ENCODE results near the gene ANKRD40. TPM values are rescaled to one million over a fixed set of nuclear protein-coding genes. Genes with fewer than 3 reads are reported as not detected.
"Not testable (repeated sequence)": the region's sequence is repeated elsewhere in the genome, so short reads cannot be mapped to it uniquely, and the experiment has no call there.

ANKRD40 gene
- total RNA-seq (2014; rRNA removed; shearing (Covaris generic)): 42.0 and 46.0 TPM in 2 replicates

DNA sequence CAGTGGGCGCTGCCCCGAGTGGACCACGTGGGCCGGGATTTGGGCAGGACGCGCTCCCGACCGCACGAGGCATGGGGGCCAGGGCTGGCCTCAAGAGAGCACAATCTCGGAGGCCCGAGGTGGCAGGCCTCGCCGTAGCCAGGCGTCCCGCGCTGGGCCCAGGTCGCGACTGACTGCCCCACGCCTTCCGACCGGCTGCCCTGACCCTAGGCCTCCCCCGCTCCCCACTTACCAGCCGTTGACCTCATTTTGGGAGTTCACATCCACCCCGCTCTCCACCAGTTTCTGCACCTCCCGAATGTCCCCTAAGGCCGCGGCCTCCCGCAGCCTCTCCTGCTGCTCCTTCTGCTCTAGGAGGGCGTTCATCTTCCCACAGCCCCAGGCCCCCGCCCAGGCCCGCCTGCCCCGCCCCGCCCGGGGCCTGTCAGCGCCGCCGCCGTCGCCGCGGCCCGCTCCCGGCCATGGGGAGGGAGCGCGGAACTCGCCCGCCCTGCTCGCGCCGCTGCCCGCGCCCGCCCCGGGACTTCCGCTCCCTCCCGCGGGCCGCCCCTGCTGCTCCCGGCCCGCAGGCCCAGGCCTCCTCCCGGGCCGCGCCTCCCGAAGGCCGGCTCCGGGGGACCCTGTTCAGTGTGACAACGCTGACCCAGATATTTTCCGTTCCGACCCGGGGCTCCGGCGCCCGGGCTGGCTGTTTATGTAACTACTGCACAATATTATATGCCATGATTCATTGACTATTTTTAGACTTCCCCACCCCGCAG, at the start of gene ANKRD40:
Gene ANKRD40, minus strand, starts transcription at position 626 of the 761 bp plus-strand sequence. Its CDS starts 260 bp downstream, at position 366.
- peak; percentile 93 for DNase-seq
- Histone ChIP-seq H3K36me3 (replicated peaks; ENCODE audit: control insufficient read depth, insufficient read depth, low read length) (peaks cover 3% of the 10 kb centered on the region; the same call in 1 of the 2 replicates), H3K4me3 (ENCODE audit: insufficient read depth, low read depth, low read length) (peak within 1 kb of the TSS; percentile 85), H3K27me3 (ENCODE audit: control insufficient read depth, insufficient read depth, low read length) (no peaks in the 10 kb centered on the region)

- Histone ChIP-seq H3K4me3 (ENCODE audit: insufficient read depth, low read depth, low read length) (no peak overlapping the region), H3K36me3 (replicated peaks; ENCODE audit: control insufficient read depth, insufficient read depth, low read length) (peaks cover 19% of the 10 kb centered on the region), H3K27me3 (ENCODE audit: control insufficient read depth, insufficient read depth, low read length) (no peaks in the 10 kb centered on the region)
- DNase-seq: no peak
Measured at GRCh38 chr17:50754521-50754920, 46.8 kb upstream of the ANKRD40 start.

DNA sequence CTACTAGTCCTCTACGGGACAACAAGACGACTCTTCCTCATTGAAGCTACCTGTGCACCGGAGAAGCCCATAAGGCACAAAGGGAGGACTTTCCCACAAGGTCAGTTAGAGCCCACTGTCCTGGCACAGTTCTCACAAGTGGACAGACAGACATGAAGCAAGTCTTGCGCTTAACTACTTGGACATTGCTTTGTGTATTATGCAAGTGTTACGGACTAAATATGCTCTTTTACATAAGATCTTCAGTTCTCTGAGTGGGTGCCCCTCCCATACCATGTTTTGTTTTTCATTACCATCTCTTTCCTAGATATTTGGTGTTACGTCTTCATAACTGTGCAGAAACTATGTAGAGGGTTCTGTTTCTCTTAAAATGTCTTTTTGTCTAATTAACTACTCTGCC, 41.5 kb upstream of the ANKRD40 start:
- Histone ChIP-seq H3K4me3 (ENCODE audit: insufficient read depth, low read depth, low read length) (no peak overlapping the region), H3K27me3 (ENCODE audit: control insufficient read depth, insufficient read depth, low read length) (no peaks in the 10 kb centered on the region), H3K36me3 (replicated peaks; ENCODE audit: control insufficient read depth, insufficient read depth, low read length) (peaks cover 50% of the 10 kb centered on the region)
- no peak for DNase-seq

DNA sequence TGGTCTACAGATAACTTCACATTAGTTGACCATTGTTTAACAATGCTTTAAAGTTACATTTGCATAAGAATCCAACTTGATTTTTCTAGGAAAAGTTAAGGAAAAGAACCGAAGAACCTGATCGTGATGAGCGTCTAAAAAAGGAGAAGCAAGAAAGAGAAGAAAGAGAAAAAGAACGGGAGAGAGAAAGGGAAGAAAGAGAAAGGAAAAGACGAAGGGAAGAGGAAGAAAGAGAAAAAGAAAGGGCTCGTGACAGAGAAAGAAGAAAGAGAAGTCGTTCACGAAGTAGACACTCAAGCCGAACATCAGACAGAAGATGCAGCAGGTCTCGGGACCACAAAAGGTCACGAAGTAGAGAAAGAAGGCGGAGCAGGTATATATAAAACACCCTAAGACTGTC, 37.9 kb upstream of the ANKRD40 start:
- H3K27me3 ChIP-seq (ENCODE audit: control insufficient read depth, insufficient read depth, low read length): no peaks in the 10 kb centered on the region
- H3K36me3 ChIP-seq (replicated peaks; ENCODE audit: control insufficient read depth, insufficient read depth, low read length): peaks cover 54% of the 10 kb centered on the region
- H3K4me3 ChIP-seq (ENCODE audit: insufficient read depth, low read depth, low read length): no peak overlapping the region
- DNase-seq: no peak

GRCh38 chr17:50739098-50739497, 31.4 kb upstream of the ANKRD40 start:
- H3K27me3 ChIP-seq (ENCODE audit: control insufficient read depth, insufficient read depth, low read length): no peaks in the 10 kb centered on the region
- DNase-seq: no peak
- H3K4me3 ChIP-seq (ENCODE audit: insufficient read depth, low read depth, low read length): no peak overlapping the region
- peaks cover 30% of the 10 kb centered on the region for H3K36me3 ChIP-seq (replicated peaks; ENCODE audit: control insufficient read depth, insufficient read depth, low read length)

- DNase-seq: no peak
- Histone ChIP-seq H3K36me3 (replicated peaks; ENCODE audit: control insufficient read depth, insufficient read depth, low read length) (peaks cover 21% of the 10 kb centered on the region), H3K4me3 (ENCODE audit: insufficient read depth, low read depth, low read length) (no peak overlapping the region), H3K27me3 (ENCODE audit: control insufficient read depth, insufficient read depth, low read length) (no peaks in the 10 kb centered on the region)
Measured at GRCh38 chr17:50737118-50737698, 29.5 kb upstream of the ANKRD40 start.

GRCh38 chr17:50735287-50735686, 27.6 kb upstream of the ANKRD40 start:
- Histone ChIP-seq H3K36me3 (replicated peaks; ENCODE audit: control insufficient read depth, insufficient read depth, low read length) (peaks cover 10% of the 10 kb centered on the region), H3K27me3 (ENCODE audit: control insufficient read depth, insufficient read depth, low read length) (no peaks in the 10 kb centered on the region), H3K4me3 (ENCODE audit: insufficient read depth, low read depth, low read length) (no peak overlapping the region)
- no peak for DNase-seq

GRCh38 chr17:50731575-50732460, 24.1 kb upstream of the ANKRD40 start:
- no peak for DNase-seq
- H3K36me3 ChIP-seq (replicated peaks; ENCODE audit: control insufficient read depth, insufficient read depth, low read length): no peaks in the 10 kb centered on the region
- no peaks in the 10 kb centered on the region for H3K27me3 ChIP-seq (ENCODE audit: control insufficient read depth, insufficient read depth, low read length)
- H3K4me3 ChIP-seq (ENCODE audit: insufficient read depth, low read depth, low read length): no peak overlapping the region

GRCh38 chr17:50728881-50729765, 21.4 kb upstream of the ANKRD40 start:
- H3K27me3 ChIP-seq (ENCODE audit: control insufficient read depth, insufficient read depth, low read length): no peaks in the 10 kb centered on the region
- no peaks in the 10 kb centered on the region for H3K36me3 ChIP-seq (replicated peaks; ENCODE audit: control insufficient read depth, insufficient read depth, low read length)
- H3K4me3 ChIP-seq (ENCODE audit: insufficient read depth, low read depth, low read length): no peak overlapping the region
- no peak for DNase-seq

GRCh38 chr17:50728112-50728429, 20.4 kb upstream of the ANKRD40 start:
- no peaks in the 10 kb centered on the region for H3K36me3 ChIP-seq (replicated peaks; ENCODE audit: control insufficient read depth, insufficient read depth, low read length)
- no peak for DNase-seq
- no peaks in the 10 kb centered on the region for H3K27me3 ChIP-seq (ENCODE audit: control insufficient read depth, insufficient read depth, low read length)
- H3K4me3 ChIP-seq (ENCODE audit: insufficient read depth, low read depth, low read length): no peak overlapping the region

DNA sequence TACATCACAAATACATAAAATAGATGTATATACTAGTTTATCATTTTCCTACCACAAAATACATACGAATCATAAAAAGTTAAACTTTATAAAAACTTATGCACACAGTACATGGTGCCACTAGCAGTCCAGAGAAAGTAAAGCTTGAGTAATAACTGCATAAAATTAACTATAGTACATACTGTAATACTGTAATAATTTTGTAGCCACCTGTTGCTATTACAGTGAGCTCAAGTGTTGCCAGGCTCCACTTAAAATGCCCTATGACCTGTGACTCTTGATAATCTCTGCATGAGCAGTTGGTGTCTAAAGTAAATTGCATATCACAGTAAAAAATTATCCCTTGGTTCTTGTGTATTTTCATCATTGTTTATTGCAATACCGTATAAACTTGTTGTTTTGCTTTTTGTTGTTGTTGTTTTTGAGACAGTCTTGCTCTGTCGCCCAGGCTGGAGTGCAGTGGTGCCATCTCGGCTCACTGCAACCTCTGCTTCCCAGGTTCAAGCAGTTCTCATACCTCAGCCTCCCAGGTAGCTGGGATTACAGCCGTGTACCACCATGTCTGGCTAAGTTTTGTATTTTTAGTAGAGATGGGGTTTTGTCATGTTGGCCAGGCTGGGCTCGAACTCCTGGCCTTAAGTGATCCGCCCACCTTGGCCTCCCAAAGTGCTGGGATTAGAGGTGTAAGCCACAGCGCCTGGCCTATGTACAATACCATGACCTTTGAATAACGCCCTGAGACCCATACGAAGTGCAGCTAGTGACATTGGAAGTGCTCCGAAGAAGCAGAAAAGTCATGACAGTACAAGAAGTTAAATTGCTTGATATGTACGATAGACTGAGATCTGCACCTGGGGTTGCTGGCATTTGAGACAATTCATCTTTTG, 18.3 kb upstream of the ANKRD40 start:
- no peaks in the 10 kb centered on the region for H3K36me3 ChIP-seq (replicated peaks; ENCODE audit: control insufficient read depth, insufficient read depth, low read length)
- no peak for DNase-seq
- no peaks in the 10 kb centered on the region for H3K27me3 ChIP-seq (ENCODE audit: control insufficient read depth, insufficient read depth, low read length)
- no peak overlapping the region for H3K4me3 ChIP-seq (ENCODE audit: insufficient read depth, low read depth, low read length)

GRCh38 chr17:50724622-50725021, 16.9 kb upstream of the ANKRD40 start:
- H3K27me3 ChIP-seq (ENCODE audit: control insufficient read depth, insufficient read depth, low read length); H3K4me3 ChIP-seq (ENCODE audit: insufficient read depth, low read depth, low read length); H3K36me3 ChIP-seq (replicated peaks; ENCODE audit: control insufficient read depth, insufficient read depth, low read length); DNase-seq: not testable (repeated sequence)

DNA sequence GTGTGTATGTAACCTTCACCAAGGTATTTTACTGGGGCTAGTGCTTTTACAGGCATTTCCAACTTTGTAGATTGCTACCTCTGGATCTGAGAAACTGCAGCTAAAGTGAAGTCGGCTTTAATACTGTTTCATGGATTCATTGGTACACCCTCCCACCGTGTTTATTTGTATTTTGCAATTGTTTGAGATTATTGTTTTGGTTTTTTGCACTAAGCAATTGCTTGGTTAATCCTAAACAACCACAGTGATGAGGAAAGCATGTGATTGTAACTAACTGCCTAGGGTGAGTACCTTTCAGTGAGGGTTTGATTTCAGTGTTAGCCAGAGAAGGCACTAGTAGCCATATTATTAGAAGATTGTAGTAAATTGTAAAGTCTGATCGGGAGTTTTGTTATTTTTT, 15.0 kb upstream of the ANKRD40 start:
- DNase-seq: no peak
- no peaks in the 10 kb centered on the region for H3K27me3 ChIP-seq (ENCODE audit: control insufficient read depth, insufficient read depth, low read length)
- H3K4me3 ChIP-seq (ENCODE audit: insufficient read depth, low read depth, low read length): no peak overlapping the region
- H3K36me3 ChIP-seq (replicated peaks; ENCODE audit: control insufficient read depth, insufficient read depth, low read length): no peaks in the 10 kb centered on the region
